ENCODE results near the gene CEP89. TPM values are rescaled to one million over a fixed set of nuclear protein-coding genes. Genes with fewer than 3 reads are reported as not detected.
"Not testable (repeated sequence)": the region's sequence is repeated elsewhere in the genome, so short reads cannot be mapped to it uniquely, and the experiment has no call there.

CEP89 gene
- total RNA-seq, 1 donor from 2014 or later: 7.7 TPM

DNA sequence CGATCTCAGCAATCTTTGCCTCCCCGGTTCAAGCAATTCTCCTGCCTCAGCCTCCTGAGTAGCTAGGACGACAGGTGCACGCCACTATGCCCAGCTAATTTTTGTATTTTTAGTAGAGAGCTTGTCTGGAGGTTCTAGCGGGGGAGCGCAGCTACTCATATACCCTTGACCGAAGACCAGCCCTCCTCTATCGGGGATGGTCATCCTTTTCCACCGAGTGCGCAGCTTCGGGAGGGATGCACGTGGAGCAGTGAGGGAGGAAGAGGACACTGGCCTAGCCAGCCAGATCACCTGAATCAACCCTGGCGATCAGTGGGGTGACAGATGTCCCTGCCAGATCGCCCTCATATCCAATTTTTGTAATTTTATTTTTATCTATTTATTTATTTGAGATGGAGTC, 109.0 kb downstream of the CEP89 start:
- DNase-seq (no peak), ATAC-seq (ENCODE audit: poor library complexity) (no peak)
- intact Hi-C loops (cut with DNase I): no loop called here

DNA sequence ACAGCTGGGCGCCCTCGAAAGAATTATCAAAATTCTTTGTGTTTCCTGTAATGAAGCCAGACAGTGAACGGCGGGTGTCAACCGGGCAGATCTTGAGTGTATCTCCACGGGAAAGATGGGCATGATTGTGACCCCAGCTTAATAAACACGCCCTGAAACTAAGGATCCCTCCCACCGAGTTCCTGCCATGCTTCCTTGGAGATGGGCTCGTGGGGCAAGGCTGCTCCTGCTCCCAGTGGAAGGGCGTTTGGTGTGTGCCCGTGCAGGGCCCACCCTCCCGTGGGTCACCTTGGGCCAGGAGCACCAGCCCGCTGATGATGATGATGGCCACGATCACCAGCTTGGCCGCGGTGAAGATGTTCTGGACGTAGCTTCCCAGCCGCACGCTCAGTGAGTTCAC, 109.6 kb downstream of the CEP89 start:
- no peak for DNase-seq
- intact Hi-C loops (cut with DNase I): no loop called here
- ATAC-seq (ENCODE audit: poor library complexity): no peak

DNA sequence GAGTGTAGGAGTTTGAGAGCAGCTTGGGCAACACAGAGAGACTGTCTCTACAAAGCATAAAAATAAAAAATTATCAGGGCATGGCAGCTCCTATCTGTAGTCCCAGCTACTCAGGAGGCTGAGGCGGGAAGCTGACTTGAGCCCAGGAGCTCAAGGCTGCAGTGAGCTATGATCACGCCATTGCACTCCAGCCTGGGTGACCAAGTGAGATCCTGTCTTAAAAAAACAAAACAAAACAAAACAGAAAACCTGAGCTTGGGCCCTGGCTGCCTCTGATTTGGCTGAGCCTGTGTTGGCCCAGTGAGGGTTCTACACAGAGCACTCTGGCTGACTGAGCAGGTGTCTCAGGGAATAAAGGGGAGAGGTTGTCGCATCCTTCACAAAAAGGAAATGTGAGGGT, 110.2 kb downstream of the CEP89 start:
- intact Hi-C loops (cut with DNase I): no loop called here
- ATAC-seq (ENCODE audit: poor library complexity): no peak
- no peak for DNase-seq

DNA sequence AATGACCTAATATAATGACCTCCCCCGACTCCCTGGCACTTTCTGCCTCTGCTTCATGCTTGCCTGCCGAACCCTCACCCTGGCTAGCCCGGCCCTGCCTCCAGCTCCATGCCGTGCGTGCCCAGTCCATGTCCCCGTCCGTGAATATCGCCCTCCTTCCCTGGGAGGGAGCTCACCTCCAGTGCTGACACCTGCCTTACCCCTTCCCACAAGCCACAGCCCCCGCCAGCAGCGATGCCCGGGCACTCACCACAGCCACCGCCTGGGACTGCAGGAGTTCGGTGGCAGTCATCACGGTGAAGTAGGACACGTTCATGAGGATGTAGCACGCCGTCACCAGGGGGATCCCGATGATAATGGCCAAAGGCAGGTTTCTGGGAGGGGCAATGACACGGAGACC, 112.2 kb downstream of the CEP89 start:
- intact Hi-C loops (cut with DNase I): no loop called here
- ATAC-seq (ENCODE audit: poor library complexity) (no peak), DNase-seq (no peak)

DNA sequence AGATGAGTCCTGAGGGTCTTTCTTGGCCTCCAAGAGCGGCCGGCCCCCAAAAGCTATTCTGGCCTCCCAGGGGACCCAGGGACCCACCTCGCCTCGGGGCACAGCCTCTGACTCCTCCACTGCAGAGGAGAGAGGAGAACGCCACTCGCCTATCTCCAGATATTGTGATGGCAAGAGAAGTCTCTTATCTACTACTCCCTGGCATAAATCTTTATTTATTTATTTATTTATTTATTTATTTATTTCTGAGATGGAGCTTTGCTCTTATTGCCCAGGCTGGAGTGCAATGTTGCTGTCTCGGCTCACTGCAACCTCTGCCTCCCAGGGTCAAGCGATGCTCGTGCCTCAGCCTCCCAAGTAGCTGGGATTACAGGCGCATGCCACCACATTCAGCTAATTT, 113.2 kb downstream of the CEP89 start:
- no peak for DNase-seq
- ATAC-seq (ENCODE audit: poor library complexity): no peak
- intact Hi-C loops (cut with DNase I): no loop called here

DNA sequence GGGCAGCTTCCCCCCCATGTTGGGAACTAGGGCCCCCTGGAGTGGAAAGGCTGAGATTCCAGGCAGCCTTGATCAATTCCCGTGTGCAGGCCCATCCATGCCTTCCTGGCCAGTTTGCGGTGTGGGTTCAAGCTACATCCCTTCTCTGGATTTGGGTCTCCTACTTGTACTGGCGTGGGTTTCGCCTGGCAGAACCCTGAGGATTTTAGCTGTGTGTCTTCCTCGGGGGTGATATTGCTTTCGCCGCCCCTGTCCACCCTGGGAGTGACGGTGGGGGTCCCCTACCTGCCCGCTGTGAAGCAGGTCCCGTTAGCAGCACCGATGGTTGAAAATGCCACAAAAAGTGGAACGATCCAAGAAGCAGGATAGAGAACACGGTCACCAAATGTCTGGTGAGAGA, 113.6 kb downstream of the CEP89 start:
- ATAC-seq (ENCODE audit: poor library complexity) (no peak), DNase-seq (no peak)
- intact Hi-C loops (cut with DNase I): no loop called here

DNA sequence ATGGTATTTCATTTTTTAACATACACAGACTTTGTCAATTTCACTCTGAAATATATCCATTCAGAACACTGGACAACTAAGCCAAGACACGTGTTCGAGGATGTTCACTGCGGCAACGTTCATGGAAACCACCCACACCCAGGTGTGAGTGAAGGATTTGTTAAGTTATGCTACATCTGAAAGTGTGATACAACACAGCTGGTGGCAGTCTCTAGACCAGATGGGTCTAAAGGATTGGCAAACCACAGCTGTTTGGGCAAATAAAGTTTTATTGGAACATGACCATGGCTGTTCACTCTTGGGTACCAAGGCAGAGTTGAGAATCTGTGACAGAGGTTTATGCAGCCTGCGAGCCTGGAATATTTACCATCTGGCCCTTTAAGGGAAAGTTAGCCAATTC, 114.2 kb downstream of the CEP89 start:
- intact Hi-C loops (cut with DNase I): no loop called here
- ATAC-seq (ENCODE audit: poor library complexity): no peak
- DNase-seq: no peak

DNA sequence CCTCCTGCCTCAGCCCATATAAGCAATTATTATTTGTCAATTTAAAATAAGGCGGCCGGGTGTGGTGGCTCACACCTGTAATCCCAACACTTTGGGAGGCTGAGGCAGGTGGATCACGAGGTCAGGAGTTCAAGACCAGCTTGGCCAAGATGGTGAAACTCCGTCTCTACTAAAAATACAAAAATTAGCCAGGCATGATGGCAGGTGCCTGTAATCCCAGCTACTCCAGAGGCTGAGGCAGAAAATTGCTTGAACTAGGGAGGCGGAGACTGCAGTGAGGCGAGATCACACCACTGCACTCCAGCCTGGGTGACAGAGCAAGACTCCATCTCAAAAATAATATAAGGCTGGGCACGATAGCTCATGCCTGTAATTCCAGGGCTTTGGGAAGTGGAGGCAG, 114.9 kb downstream of the CEP89 start:
- ATAC-seq (ENCODE audit: poor library complexity); DNase-seq; intact Hi-C loops (cut with DNase I): not testable (repeated sequence)

DNA sequence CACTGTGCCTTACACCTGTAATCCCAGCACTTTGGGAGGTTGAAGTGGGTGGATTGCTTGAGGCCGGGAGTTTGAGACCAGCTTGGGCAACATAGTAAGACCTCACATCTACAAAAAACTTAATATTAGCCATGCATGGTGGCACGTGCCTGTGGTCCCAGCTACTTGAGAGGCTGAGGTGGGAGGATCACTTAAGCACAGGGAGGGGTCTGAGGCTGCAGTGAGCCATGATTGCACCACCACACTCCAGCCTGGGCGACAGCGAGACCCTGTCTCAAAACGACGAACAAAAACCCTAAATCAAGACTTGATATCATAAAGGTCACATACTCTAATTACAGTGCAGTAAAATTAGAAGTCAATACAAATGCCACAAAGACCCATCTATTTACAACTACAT, 119.5 kb downstream of the CEP89 start:
- ATAC-seq (ENCODE audit: poor library complexity) (no peak), DNase-seq (no peak)
- intact Hi-C loops (cut with DNase I): no loop called here

DNA sequence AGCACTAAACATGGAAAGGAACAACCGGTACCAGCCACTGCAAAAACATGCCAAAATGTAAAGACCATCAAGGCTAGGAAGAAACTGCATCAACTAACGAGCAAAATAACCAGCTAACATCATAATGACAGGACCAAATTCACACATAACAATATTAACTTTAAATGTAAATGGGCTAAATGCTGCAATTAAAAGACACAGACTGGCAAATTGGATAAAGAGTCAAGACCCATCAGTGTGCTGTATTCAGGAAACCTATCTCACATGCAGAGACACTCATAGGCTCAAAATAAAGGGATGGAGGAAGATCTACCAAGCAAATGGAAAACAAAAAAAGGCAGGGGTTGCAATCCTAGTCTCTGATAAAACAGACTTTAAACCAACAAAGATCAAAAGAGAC, 123.7 kb downstream of the CEP89 start:
- ATAC-seq (ENCODE audit: poor library complexity); intact Hi-C loops (cut with DNase I); DNase-seq: not testable (repeated sequence)

DNA sequence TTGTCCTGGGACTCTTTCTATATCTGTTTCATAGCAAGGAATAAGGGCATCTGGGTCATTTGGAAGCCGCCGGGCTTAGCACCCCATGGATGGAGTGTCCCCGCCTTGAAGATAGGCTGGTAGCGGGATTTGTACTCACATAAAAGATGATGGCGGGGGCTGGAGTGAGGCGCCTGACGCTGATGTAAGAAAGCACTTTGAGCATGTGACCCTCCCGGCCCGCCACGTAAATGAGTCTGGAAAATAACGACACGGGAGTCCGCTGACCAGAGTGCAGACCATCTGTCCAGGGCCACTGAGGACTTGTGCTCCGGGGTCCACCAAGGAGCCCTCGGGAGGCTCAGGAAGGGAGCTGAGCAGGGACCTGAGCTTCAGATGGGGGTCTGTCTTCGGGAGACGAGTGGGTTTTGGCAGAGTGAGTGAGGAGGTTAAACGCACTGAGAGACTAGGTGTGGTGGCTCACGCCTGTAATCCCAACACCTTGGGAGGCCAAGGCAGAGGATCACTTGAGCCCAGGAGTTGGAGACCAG, 128.0 kb downstream of the CEP89 start:
- DNase-seq (no peak), ATAC-seq (ENCODE audit: poor library complexity) (no peak)
- intact Hi-C loops (cut with DNase I): no loop called here

DNA sequence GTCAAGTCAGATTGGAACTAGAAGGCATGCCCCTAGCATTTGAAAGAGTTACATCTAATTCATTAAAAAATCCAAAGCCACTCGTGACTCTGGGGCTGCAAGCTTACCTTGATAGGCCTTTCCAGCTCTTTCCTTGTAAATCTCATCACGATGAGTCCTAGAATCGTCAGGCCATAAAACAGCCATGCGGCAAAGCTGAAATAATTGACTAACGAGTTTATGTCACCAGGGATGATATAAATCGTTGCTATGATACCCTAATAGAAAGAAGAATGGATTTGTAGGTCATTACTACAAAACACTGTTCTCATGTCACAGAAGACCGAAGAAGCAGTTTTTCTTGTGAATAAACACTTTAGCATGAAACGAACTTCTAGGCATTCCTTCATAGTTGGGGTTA, 129.7 kb downstream of the CEP89 start:
- ATAC-seq (ENCODE audit: poor library complexity): no peak
- intact Hi-C loops (cut with DNase I): no loop called here
- DNase-seq: no peak

DNA sequence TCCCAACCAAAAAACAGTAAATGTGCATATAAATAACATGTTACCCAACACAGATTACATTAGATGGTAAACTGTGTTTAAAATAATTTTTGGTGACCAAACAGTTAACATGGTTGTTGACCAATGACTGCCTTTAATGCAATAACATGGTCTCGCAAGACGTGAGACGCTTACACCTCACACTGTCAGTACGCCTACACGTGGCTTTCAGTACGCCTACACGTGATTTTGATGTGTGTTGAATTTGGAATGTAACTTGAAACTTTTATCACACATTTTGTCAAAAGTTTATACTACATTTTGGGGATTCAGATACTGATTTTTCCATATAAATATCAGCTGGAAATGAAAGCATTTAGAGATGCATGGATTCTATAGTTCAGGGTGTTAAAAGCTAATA, 134.2 kb downstream of the CEP89 start:
- ATAC-seq (ENCODE audit: poor library complexity): no peak
- intact Hi-C loops (cut with DNase I): no loop called here
- no peak for DNase-seq

DNA sequence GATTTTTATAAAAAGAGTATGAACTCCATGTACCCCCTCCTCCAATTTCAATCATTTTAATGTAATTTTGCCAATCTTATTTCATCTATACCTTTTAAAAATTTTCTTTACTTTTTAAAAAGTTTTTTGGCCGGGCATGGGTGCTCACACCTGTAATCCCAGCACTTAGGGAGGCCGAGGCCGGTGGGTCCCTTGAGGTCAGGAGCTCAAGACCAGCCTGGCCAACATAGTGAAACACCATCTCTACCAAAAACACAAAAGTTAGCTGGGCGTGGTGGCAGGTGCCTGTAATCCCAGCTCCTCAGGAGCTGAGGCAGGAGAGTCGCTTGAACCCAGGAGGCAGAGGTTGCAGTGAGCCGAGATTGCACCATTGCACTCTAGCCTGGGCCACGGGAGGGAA, 138.4 kb downstream of the CEP89 start:
- ATAC-seq (ENCODE audit: poor library complexity); DNase-seq; intact Hi-C loops (cut with DNase I): not testable (repeated sequence)

DNA sequence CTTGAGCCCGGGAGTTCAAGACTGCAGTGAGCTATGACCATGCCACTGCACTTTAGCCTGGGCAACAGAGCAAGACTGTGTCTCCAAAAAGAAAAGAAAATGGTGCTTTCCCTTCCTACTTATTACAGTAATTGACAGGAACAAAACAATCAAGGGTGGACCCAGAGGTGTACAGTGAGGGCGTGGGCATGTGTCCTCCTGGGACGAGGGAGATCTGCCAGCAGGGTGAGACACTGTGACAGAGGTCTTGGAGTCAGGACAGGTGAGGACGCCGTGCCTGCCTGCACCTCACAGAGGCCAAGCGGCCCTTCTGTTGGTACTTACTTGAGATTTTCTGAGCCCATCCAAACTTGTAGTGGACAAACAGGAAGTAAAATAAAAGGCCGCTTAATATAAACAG, 138.9 kb downstream of the CEP89 start:
- DNase-seq; ATAC-seq (ENCODE audit: poor library complexity); intact Hi-C loops (cut with DNase I): not testable (repeated sequence)

DNA sequence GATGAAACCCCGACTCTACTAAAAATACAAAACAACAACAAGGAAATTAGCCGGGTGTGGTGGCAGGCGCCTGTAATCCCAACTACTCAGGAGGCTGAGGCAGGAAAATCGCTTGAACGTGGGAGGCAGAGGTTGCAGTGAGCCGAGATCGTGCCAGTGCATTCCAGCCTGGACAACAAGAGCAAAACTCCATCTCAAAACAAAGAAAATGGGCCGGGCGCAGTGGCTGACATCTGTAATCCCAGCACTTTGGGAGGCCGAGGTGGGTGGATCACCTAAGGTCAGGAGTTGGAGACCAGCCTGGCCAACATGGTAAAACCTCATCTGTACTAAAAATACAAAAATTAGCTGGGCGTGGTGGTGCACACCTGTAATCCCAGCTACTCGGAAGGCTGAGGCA, 139.7 kb downstream of the CEP89 start:
- ATAC-seq (ENCODE audit: poor library complexity); DNase-seq; intact Hi-C loops (cut with DNase I): not testable (repeated sequence)

DNA sequence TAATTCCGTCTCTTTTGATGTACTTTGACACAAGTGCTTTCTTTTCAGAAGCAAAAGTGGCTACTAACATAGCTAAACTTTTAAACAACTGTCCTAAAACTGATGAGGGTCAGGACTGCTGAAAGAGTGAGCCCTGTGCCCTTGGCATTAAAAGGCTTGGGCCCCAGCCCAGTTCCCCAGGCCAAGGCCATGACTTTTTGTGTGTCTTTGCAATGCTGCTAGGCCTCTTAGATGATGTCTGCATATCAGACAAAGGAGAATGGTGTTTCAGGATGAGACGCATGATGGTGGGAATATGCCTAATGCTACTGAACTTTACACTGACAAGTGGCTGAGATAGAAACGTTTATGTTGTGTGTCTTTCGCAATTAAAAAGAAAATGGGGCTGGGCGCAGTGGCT, 140.1 kb downstream of the CEP89 start:
- no peak for ATAC-seq (ENCODE audit: poor library complexity)
- no peak for DNase-seq
- intact Hi-C loops (cut with DNase I): no loop called here

DNA sequence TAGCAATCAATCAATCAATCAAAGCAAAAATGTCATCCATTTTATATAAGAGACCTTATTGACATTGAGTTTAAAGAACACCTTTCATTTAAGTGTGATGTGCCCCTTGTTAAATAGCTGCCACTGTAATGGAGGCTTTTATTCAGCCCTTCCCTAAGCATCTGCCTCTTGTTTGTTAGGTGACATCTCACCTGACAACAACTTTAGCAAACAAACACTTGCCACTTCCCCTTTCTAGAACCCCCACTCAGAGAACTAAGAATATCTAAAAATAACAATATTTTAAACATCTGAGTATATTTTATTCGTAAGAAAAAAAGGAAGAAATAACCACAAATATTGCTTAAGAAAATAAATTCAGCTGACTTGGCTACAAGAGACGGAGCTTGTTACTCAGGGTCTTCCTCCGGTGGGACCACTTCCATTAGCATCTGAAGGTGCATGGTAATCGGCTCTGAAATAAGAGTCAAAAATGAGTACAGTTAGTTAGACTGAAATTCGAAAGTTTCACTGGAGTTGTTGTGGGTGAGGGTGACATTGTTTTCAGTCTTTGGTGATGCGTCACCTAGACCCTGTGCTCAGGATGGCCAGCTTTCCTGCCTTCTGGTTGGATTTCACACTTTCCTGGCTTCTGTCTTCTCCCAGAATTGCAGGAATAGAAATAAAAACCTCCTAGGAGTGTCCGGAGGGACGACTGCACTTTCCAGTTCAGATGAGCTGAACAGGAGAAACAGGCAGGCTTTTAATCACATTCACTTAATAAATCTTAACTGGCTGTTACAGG, 141.3 kb downstream of the CEP89 start:
- no peak for ATAC-seq (ENCODE audit: poor library complexity)
- DNase-seq: no peak
- intact Hi-C loops (cut with DNase I): no loop called here

DNA sequence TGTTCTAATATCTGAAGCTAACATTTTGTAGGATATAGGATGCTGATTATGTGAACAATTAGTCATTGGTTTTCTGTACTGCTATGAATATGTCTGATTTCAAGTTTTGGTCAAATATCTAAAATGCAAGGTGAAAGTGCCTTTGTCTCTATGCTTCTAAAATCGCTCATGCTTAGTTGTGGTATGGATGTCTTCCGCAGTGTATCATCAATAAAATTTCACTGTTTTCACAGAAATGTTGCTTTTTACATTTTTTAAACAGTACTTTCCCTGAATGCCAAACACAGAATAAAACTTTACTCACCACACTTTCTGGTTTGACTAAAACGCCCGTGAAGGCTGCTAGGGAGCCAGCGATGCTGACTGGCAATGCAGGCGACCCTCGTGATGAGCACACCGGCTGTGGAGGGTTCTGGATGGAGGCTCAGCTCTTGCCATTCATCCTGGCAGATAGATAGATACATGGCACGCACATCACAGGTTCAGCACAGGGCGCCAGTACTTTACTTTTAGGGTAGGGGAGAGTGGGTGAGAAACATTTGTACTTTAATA, 142.3 kb downstream of the CEP89 start:
- ATAC-seq (ENCODE audit: poor library complexity) (no peak), DNase-seq (no peak)
- intact Hi-C loops (cut with DNase I): no loop called here

DNA sequence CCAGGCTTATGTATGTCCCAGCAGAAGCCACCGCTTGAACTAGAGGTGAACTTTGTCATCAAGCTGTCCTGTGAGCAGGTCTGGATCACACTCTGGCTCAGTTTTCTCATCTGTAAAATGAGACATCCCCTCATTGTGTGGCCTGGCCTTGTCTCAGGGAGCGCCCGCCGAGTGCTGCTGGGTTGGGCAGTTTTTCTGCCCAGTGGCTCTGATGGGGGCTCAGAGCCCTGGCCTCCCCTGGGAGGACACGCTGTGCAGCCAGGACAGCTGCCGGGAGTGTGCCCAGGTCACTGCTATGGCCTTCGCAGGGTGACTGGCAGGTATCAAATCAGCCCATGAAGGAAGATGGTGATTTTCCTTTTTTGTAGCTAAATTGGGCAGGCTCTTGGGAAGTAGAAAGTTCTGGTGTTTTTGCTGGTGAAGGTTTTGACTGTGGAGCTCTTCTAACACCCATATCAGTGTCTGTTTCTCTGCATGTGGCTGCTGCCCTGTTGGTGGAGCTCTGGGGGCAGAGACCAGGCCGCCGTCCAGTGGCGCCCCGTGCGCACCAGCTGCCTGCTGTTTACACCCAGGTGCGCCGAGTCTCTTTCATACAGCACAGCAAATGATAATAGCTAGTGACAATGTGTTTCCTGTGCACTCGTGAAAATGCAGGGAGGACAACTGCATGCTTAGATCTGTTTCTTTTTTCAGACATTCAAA, 143.0 kb downstream of the CEP89 start:
- DNase-seq (no peak), ATAC-seq (ENCODE audit: poor library complexity) (no peak)
- intact Hi-C loops (cut with DNase I): no loop called here
